Muscle of leg (tissue), 11 donors: Measurements from ENCODE around the gene CNMD. TPM values are rescaled to one million over a fixed set of nuclear protein-coding genes. Genes with fewer than 3 reads are reported as not detected.
"Not testable (repeated sequence)": the region's sequence is repeated elsewhere in the genome, so short reads cannot be mapped to it uniquely, and the experiment has no call there.

ENCODE experiments used
- DNase-seq: peaks from one replicate; pipeline ENCODE4 v3.0.0; 2013
- H3K27ac ChIP-seq: one replicate; pipeline ENCODE4 v1.5.1; 2013; ENCODE audit warnings: mild to moderate bottlenecking, low read length, control low read depth
- H3K27me3 ChIP-seq: one replicate; pipeline ENCODE4 v1.6.1; 2013; ENCODE audit warnings: low read length; ENCODE audit not compliant: control insufficient read depth, insufficient read depth
- H3K36me3 ChIP-seq: one replicate; pipeline ENCODE4 v1.6.1; 2013; ENCODE audit warnings: low read length; ENCODE audit not compliant: control insufficient read depth, insufficient read depth
- H3K4me1 ChIP-seq: one replicate; pipeline ENCODE4 v1.6.1; 2013; ENCODE audit warnings: low read length; ENCODE audit not compliant: control insufficient read depth, insufficient read depth
- H3K4me3 ChIP-seq: one replicate; pipeline ENCODE4 v1.5.1; 2013; ENCODE audit warnings: low read length, control low read depth
- H3K9me3 ChIP-seq: replicated peaks from 2 replicates; pipeline ENCODE4 v1.6.1; 2013; ENCODE audit warnings: low read depth, low read length; ENCODE audit not compliant: control insufficient read depth
- WGBS: methylation state at CpG from one replicate; pipeline ENCODE4 v1.1.5; 2013; ENCODE audit warnings: missing lambda C conversion rate; ENCODE audit not compliant: insufficient coverage; 5-methylcytosine and 5-hydroxymethylcytosine counted together
- polyA plus RNA-seq, 8 donors: library from polyadenylated mRNA; unstranded; fragments of 120-200 nt; gene quantifications; one replicate each; pipeline versions ENCODE4 v1.2.1 to v1.2.3, GENCODE V29; 2013; ENCODE audit warnings: inconsistent platforms in 1 of 8, low replicate concordance in 1 of 8; ENCODE audit not compliant: insufficient read length in 8 of 8, insufficient read depth in 1 of 8
- total RNA-seq: library from RNA; stranded (reverse); fragments of 120-200 nt; gene quantifications from one replicate; pipeline ENCODE4 v1.2.4, GENCODE V29; 2013

Gene CNMD
- total and polyA plus RNA-seq, 9 donors, result 0.36 to 1.1 (median 0.63) TPM

- Histone ChIP-seq H3K4me3 (no peak overlapping the region), H3K9me3 (no peaks in the 10 kb centered on the region), H3K4me1 (no peaks in the 10 kb centered on the region), H3K27ac (no peak overlapping the region), H3K36me3 (no peaks in the 10 kb centered on the region), H3K27me3 (no peaks in the 10 kb centered on the region)
- no peak for DNase-seq
- 7% methylated on average over 3 of the region's 6 CpGs for WGBS
Observed at GRCh38 chr13:52703482-52703881, 36.1 kb downstream of the CNMD start.

GRCh38 chr13:52701728-52702465 is 37.7 kb downstream of the CNMD start:
- peak; percentile 3 for DNase-seq
- no peaks in the 10 kb centered on the region for H3K9me3 ChIP-seq
- no peaks in the 10 kb centered on the region for H3K27me3 ChIP-seq
- 33% methylated on average over 1 of the region's 6 CpGs for WGBS
- no peak overlapping the region for H3K4me3 ChIP-seq
- no peaks in the 10 kb centered on the region for H3K36me3 ChIP-seq
- H3K4me1 ChIP-seq, result no peaks in the 10 kb centered on the region
- H3K27ac ChIP-seq, result no peak overlapping the region

- H3K27me3 ChIP-seq, result no peaks in the 10 kb centered on the region
- no peaks in the 10 kb centered on the region for H3K4me1 ChIP-seq
- no peak for DNase-seq
- H3K4me3 ChIP-seq, result no peak overlapping the region
- no CpG with 5 or more reads among the region's 5 CpGs for WGBS
- H3K9me3 ChIP-seq, result no peaks in the 10 kb centered on the region
- H3K36me3 ChIP-seq, result no peaks in the 10 kb centered on the region
- no peak overlapping the region for H3K27ac ChIP-seq
Observed at GRCh38 chr13:52696566-52696965, 43.1 kb downstream of the CNMD start.

GRCh38 chr13:52695856-52696255 is 43.8 kb downstream of the CNMD start:
- no CpG with 5 or more reads among the region's 3 CpGs for WGBS
- no peak for DNase-seq
- no peak overlapping the region for H3K27ac ChIP-seq
- H3K4me3 ChIP-seq, result no peak overlapping the region
- no peaks in the 10 kb centered on the region for H3K27me3 ChIP-seq
- no peaks in the 10 kb centered on the region for H3K9me3 ChIP-seq
- peaks cover 2% of the 10 kb centered on the region for H3K36me3 ChIP-seq
- H3K4me1 ChIP-seq, result no peaks in the 10 kb centered on the region

- H3K27ac ChIP-seq, result no peak overlapping the region
- peaks cover 24% of the 10 kb centered on the region for H3K36me3 ChIP-seq
- H3K27me3 ChIP-seq, result no peaks in the 10 kb centered on the region
- no peak for DNase-seq
- no peaks in the 10 kb centered on the region for H3K9me3 ChIP-seq
- no peak overlapping the region for H3K4me3 ChIP-seq
- no CpG with 5 or more reads among the region's 4 CpGs for WGBS
- no peaks in the 10 kb centered on the region for H3K4me1 ChIP-seq
Observed at GRCh38 chr13:52686376-52686775, 53.2 kb downstream of the CNMD start.

GRCh38 chr13:52685806-52686205 is 53.8 kb downstream of the CNMD start:
- WGBS, result no CpG with 5 or more reads among the region's 9 CpGs
- peaks cover 26% of the 10 kb centered on the region for H3K36me3 ChIP-seq
- H3K4me3 ChIP-seq, H3K9me3 ChIP-seq, H3K4me1 ChIP-seq, H3K27me3 ChIP-seq, H3K27ac ChIP-seq, DNase-seq: not testable (repeated sequence)

- no peak for DNase-seq
- no CpG with 5 or more reads among the region's 1 CpG for WGBS
- Histone ChIP-seq H3K9me3 (no peaks in the 10 kb centered on the region), H3K27ac (no peak overlapping the region), H3K4me1 (no peaks in the 10 kb centered on the region), H3K36me3 (peaks cover 24% of the 10 kb centered on the region), H3K4me3 (no peak overlapping the region), H3K27me3 (no peaks in the 10 kb centered on the region)
Observed at GRCh38 chr13:52677823-52678222, 61.8 kb downstream of the CNMD start.

GRCh38 chr13:52673465-52673864 is 66.2 kb downstream of the CNMD start:
- Histone ChIP-seq H3K4me3 (no peak overlapping the region), H3K27ac (no peak overlapping the region), H3K27me3 (no peaks in the 10 kb centered on the region), H3K9me3 (no peaks in the 10 kb centered on the region), H3K36me3 (peaks cover 12% of the 10 kb centered on the region), H3K4me1 (no peaks in the 10 kb centered on the region)
- WGBS, result no CpG with 5 or more reads among the region's 1 CpG
- no peak for DNase-seq

GRCh38 chr13:52670726-52671125 is 68.9 kb downstream of the CNMD start:
- 100% methylated on average over 1 of the region's 8 CpGs for WGBS
- Histone ChIP-seq H3K4me1 (no peaks in the 10 kb centered on the region), H3K9me3 (no peaks in the 10 kb centered on the region), H3K36me3 (peaks cover 13% of the 10 kb centered on the region), H3K27me3 (no peaks in the 10 kb centered on the region), H3K27ac (no peak overlapping the region), H3K4me3 (no peak overlapping the region)
- no peak for DNase-seq

- Histone ChIP-seq H3K27ac (no peak overlapping the region), H3K4me1 (no peaks in the 10 kb centered on the region), H3K9me3 (no peaks in the 10 kb centered on the region), H3K27me3 (no peaks in the 10 kb centered on the region), H3K4me3 (no peak overlapping the region), H3K36me3 (peaks cover 10% of the 10 kb centered on the region)
- WGBS, result no CpG with 5 or more reads among the region's 2 CpGs
- no peak for DNase-seq
Observed at GRCh38 chr13:52669677-52670076, 69.9 kb downstream of the CNMD start.

GRCh38 chr13:52665325-52665724 is 74.3 kb downstream of the CNMD start:
- Histone ChIP-seq H3K27me3 (no peaks in the 10 kb centered on the region), H3K4me3 (no peak overlapping the region), H3K27ac (no peak overlapping the region), H3K9me3 (no peaks in the 10 kb centered on the region), H3K36me3 (peaks cover 17% of the 10 kb centered on the region), H3K4me1 (no peaks in the 10 kb centered on the region)
- peak; percentile 29 for DNase-seq
